HEK293 (cell line): ENCODE measurements around the gene KRT81.
"Not testable (repeated sequence)": the region's sequence is repeated elsewhere in the genome, so short reads cannot be mapped to it uniquely, and the experiment has no call there.

Source experiments
- CTCF ChIA-PET: fragments of 350-600 bp; formaldehyde crosslinking; extraction: SDS; loops from one replicate; lab custom pipeline; 2021; ENCODE audit warnings: antibody characterized with exemption; lab: Yijun Ruan, JAX
- POLR2A ChIA-PET: fragments of 300-600 bp; formaldehyde crosslinking; extraction: SDS; loops from one replicate; lab custom pipeline; 2020; ENCODE audit warnings: antibody characterized with exemption, inconsistent platforms; lab: Yijun Ruan, JAX
- H3K27ac ChIP-seq: fragments of 200-500 bp; sonication (Bioruptor generic); 2 replicates; pipeline ENCODE4 v1.5.1; 2014; ENCODE audit warnings: low read depth, low read length, control low read depth, inconsistent platforms; ENCODE audit errors: extremely low read depth
- H3K36me3 ChIP-seq, 2 experiments: fragments of 200-500 bp in 1 of 2; sonication (Bioruptor generic) in 1 of 2; 1 replicate in 1 of 2; 2 replicates in 1 of 2; pipeline ENCODE4 v1.5.1; 2014 to 2017; ENCODE audit warnings: inconsistent platforms in 2 of 2, low read length in 2 of 2; ENCODE audit not compliant: control insufficient read depth in 2 of 2, insufficient read depth in 1 of 2
- H3K4me1 ChIP-seq: fragments of 200-500 bp; sonication (Bioruptor generic); 2 replicates; pipeline ENCODE4 v1.5.1; 2014; ENCODE audit warnings: mild to moderate bottlenecking, low read length, inconsistent platforms; ENCODE audit not compliant: control insufficient read depth, insufficient read depth
- H3K4me3 ChIP-seq: 2 replicates; pipeline ENCODE4 v1.5.1; 2011; ENCODE audit warnings: low read depth, mild to moderate bottlenecking, control low read depth, low read length, moderate library complexity
- H3K9me3 ChIP-seq: fragments of 200-500 bp; sonication (Bioruptor generic); 2 replicates; pipeline ENCODE4 v1.5.1; 2014; ENCODE audit warnings: low read depth, low read length, inconsistent platforms; ENCODE audit not compliant: control insufficient read depth, insufficient read depth
- ELK4 ChIP-seq: IDR thresholded peaks from 2 replicates; pipeline ENCODE4 v1.6.1; 2011; ENCODE audit warnings: mild to moderate bottlenecking, low read depth, low read length, borderline replicate concordance
- GFI1B ChIP-seq: fragments of 450-650 bp; formaldehyde crosslinking; IDR thresholded peaks from 2 replicates; pipeline ENCODE4 v1.5.1; 2016; ENCODE audit warnings: missing biosample characterization, missing genetic modification characterization
- GLIS1 ChIP-seq: fragments of 450-650 bp; formaldehyde crosslinking; IDR thresholded peaks from 2 replicates; pipeline ENCODE4 v1.5.1; 2016; ENCODE audit warnings: missing biosample characterization, missing genetic modification characterization
- KLF9 ChIP-seq: fragments of 450-650 bp; formaldehyde crosslinking; IDR thresholded peaks from 2 replicates; pipeline ENCODE4 v1.5.1; 2016; ENCODE audit warnings: missing biosample characterization, missing genetic modification characterization, low read depth
- PBX3 ChIP-seq: sonication (generic); formaldehyde crosslinking; IDR thresholded peaks from 2 replicates; pipeline ENCODE4 v1.8.1; 2022; ENCODE audit warnings: mild to moderate bottlenecking, moderate library complexity, missing genetic modification reagents
- RBAK ChIP-seq: fragments of 450-650 bp; formaldehyde crosslinking; IDR thresholded peaks from 2 replicates; pipeline ENCODE4 v1.5.1; 2016; ENCODE audit warnings: missing biosample characterization, missing genetic modification characterization
- SP3 ChIP-seq: fragments of 450-650 bp; formaldehyde crosslinking; IDR thresholded peaks from 2 replicates; pipeline ENCODE4 v1.5.1; 2016; ENCODE audit warnings: missing biosample characterization, missing genetic modification characterization
- ZBTB20 ChIP-seq: fragments of 450-650 bp; formaldehyde crosslinking; IDR thresholded peaks from 2 replicates; pipeline ENCODE4 v1.5.1; 2016; ENCODE audit warnings: missing biosample characterization, missing genetic modification characterization
- ZBTB21 ChIP-seq: fragments of 450-650 bp; formaldehyde crosslinking; IDR thresholded peaks from 2 replicates; pipeline ENCODE4 v1.5.1; 2017; ENCODE audit warnings: missing biosample characterization, missing genetic modification characterization
- ZIC2 ChIP-seq: fragments of 450-650 bp; formaldehyde crosslinking; IDR thresholded peaks from 2 replicates; pipeline ENCODE4 v1.5.1; 2016; ENCODE audit warnings: missing biosample characterization, missing genetic modification characterization
- ZNF133 ChIP-seq: fragments of 450-650 bp; formaldehyde crosslinking; IDR thresholded peaks from 2 replicates; pipeline ENCODE4 v1.5.1; 2016; ENCODE audit warnings: missing biosample characterization, missing genetic modification characterization
- ZNF146 ChIP-seq: fragments of 450-650 bp; formaldehyde crosslinking; IDR thresholded peaks from 2 replicates; pipeline ENCODE4 v1.5.1; 2016; ENCODE audit warnings: missing biosample characterization, missing genetic modification characterization
- ZNF16 ChIP-seq: fragments of 450-650 bp; formaldehyde crosslinking; IDR thresholded peaks from 2 replicates; pipeline ENCODE4 v1.5.1; 2016; ENCODE audit warnings: low read depth, missing biosample characterization, missing genetic modification characterization
- ZNF239 ChIP-seq: fragments of 450-650 bp; formaldehyde crosslinking; IDR thresholded peaks from 2 replicates; pipeline ENCODE4 v1.5.1; 2016; ENCODE audit warnings: missing biosample characterization, missing genetic modification characterization
- ZNF26 ChIP-seq: fragments of 450-650 bp; formaldehyde crosslinking; IDR thresholded peaks from 2 replicates; pipeline ENCODE4 v1.5.1; 2016; ENCODE audit warnings: missing biosample characterization, missing genetic modification characterization
- ZNF311 ChIP-seq: fragments of 450-650 bp; formaldehyde crosslinking; IDR thresholded peaks from 2 replicates; pipeline ENCODE4 v1.5.1; 2017; ENCODE audit warnings: missing biosample characterization, missing genetic modification characterization, borderline replicate concordance
- ZNF324 ChIP-seq: fragments of 450-650 bp; formaldehyde crosslinking; IDR thresholded peaks from 2 replicates; pipeline ENCODE4 v1.5.1; 2016; ENCODE audit warnings: missing biosample characterization, missing genetic modification characterization
- ZNF404 ChIP-seq: fragments of 450-650 bp; formaldehyde crosslinking; IDR thresholded peaks from 2 replicates; pipeline ENCODE4 v1.5.1; 2017; ENCODE audit warnings: missing biosample characterization, missing genetic modification characterization
- ZNF488 ChIP-seq: fragments of 450-650 bp; formaldehyde crosslinking; IDR thresholded peaks from 2 replicates; pipeline ENCODE4 v1.5.1; 2016; ENCODE audit warnings: missing biosample characterization, missing genetic modification characterization
- ZNF558 ChIP-seq: fragments of 450-650 bp; formaldehyde crosslinking; IDR thresholded peaks from 2 replicates; pipeline ENCODE4 v1.5.1; 2016; ENCODE audit warnings: missing biosample characterization, missing genetic modification characterization
- ZNF626 ChIP-seq: fragments of 450-650 bp; sonication (Bioruptor Pico); formaldehyde crosslinking; IDR thresholded peaks from 2 replicates; pipeline ENCODE4 v1.5.1; 2018; ENCODE audit warnings: missing biosample characterization, missing genetic modification characterization, inconsistent platforms
- ZNF664 ChIP-seq: fragments of 450-650 bp; formaldehyde crosslinking; IDR thresholded peaks from 2 replicates; pipeline ENCODE4 v1.5.1; 2016; ENCODE audit warnings: missing biosample characterization, missing genetic modification characterization
- ZNF747 ChIP-seq: fragments of 450-650 bp; formaldehyde crosslinking; IDR thresholded peaks from 2 replicates; pipeline ENCODE4 v1.5.1; 2016; ENCODE audit warnings: missing biosample characterization, missing genetic modification characterization
- ZNF76 ChIP-seq: fragments of 450-650 bp; formaldehyde crosslinking; IDR thresholded peaks from 2 replicates; pipeline ENCODE4; 2016; ENCODE audit warnings: low read depth, missing biosample characterization, missing genetic modification characterization, borderline replicate concordance
- ZNF791 ChIP-seq: fragments of 450-650 bp; formaldehyde crosslinking; IDR thresholded peaks from 2 replicates; pipeline ENCODE4 v1.5.1; 2016; ENCODE audit warnings: missing biosample characterization, missing genetic modification characterization

KRT81 gene

GRCh38 chr12:52258335-52258901 is 32.9 kb downstream of the KRT81 start:
- ChIA-PET CTCF (interaction anchor here (0.9 to 2.2 kb wide), 3 partner anchors 21 to 33 kb away, joined by 3 to 4 read pairs (median 3); no protein-coding TSS in a partner anchor), POLR2A (no interaction called here)
- Histone ChIP-seq H3K4me1 (peaks cover 18% of the 10 kb centered on the region), H3K9me3 (no peaks in the 10 kb centered on the region), H3K27ac (no peak overlapping the region), H3K4me3 (no peak overlapping the region), H3K36me3 (no peaks in the 10 kb centered on the region)
- no peak for TF ChIP-seq GLIS1
- TF ChIP-seq ZNF146 (tag by site-specific recombination): no peak
- TF ChIP-seq SP3 (tag by site-specific recombination): no peak
- no peak for TF ChIP-seq ZNF311
- no peak for TF ChIP-seq ZNF488
- TF ChIP-seq KLF9 (tag by site-specific recombination): no peak
- no peak for TF ChIP-seq ZNF76
- TF ChIP-seq, all 188 proteins: peak for 0

- CTCF ChIA-PET: interaction anchor here (1.2 kb wide), 1 partner anchor 33 kb away, joined by 3 read pairs; no protein-coding TSS in a partner anchor
- H3K27ac ChIP-seq, H3K9me3 ChIP-seq, POLR2A ChIA-PET, H3K36me3 ChIP-seq, H3K4me3 ChIP-seq: not testable (repeated sequence)
- peaks cover 18% of the 10 kb centered on the region for H3K4me1 ChIP-seq
Observed at GRCh38 chr12:52257922-52258321, 33.4 kb downstream of the KRT81 start.

GRCh38 chr12:52257074-52257551 is 34.2 kb downstream of the KRT81 start:
- Histone ChIP-seq H3K36me3 (no peaks in the 10 kb centered on the region), H3K9me3 (no peaks in the 10 kb centered on the region), H3K27ac (no peak overlapping the region), H3K4me1 (peaks cover 15% of the 10 kb centered on the region), H3K4me3 (no peak overlapping the region)
- ChIA-PET CTCF (interaction anchor here (0.5 kb wide), 1 partner anchor 232 kb away, joined by 3 read pairs; no protein-coding TSS in a partner anchor), POLR2A (no interaction called here)
- no peak for TF ChIP-seq ZNF558
- no peak for TF ChIP-seq ZNF133 (tag by site-specific recombination)

GRCh38 chr12:52256584-52256935 is 34.8 kb downstream of the KRT81 start:
- POLR2A ChIA-PET: no interaction called here
- Histone ChIP-seq H3K4me3 (no peak overlapping the region), H3K9me3 (no peaks in the 10 kb centered on the region), H3K36me3 (no peaks in the 10 kb centered on the region), H3K4me1 (peaks cover 13% of the 10 kb centered on the region), H3K27ac (no peak overlapping the region)
- CTCF ChIA-PET: interaction anchor here (0.5 kb wide), 1 partner anchor 1132 kb away, joined by 11 read pairs; no protein-coding TSS in a partner anchor
- no peak for TF ChIP-seq GFI1B
- TF ChIP-seq ZNF791 (tag by site-specific recombination): no peak
- no peak for TF ChIP-seq ZNF747 (tag by site-specific recombination)
- no peak for TF ChIP-seq ZNF324 (tag by site-specific recombination)
- TF ChIP-seq ZBTB21 (tag by site-specific recombination): no peak
- TF ChIP-seq ELK4: no peak
- TF ChIP-seq PBX3 (CRISPR knock-in tag): no peak
- no peak for TF ChIP-seq ZNF16 (tag by site-specific recombination)
- no peak for TF ChIP-seq ZNF488
- TF ChIP-seq ZNF26 (tag by site-specific recombination): no peak
- no peak for TF ChIP-seq ZNF664 (tag by site-specific recombination)
- TF ChIP-seq ZNF404 (tag by site-specific recombination): no peak
- no peak for TF ChIP-seq RBAK (tag by site-specific recombination)
- TF ChIP-seq ZBTB20: no peak
- no peak for TF ChIP-seq ZNF239 (tag by site-specific recombination)
- no peak for TF ChIP-seq ZNF626
- TF ChIP-seq ZIC2 (tag by site-specific recombination): no peak
